ENCODE data around the gene TAF4B.
A peak's percentile ranks its signal among the peaks of the same experiment; 100 is the strongest.
"Not testable (repeated sequence)": the region's sequence is repeated elsewhere in the genome, so short reads cannot be mapped to it uniquely, and the experiment has no call there.

The TAF4B gene

GRCh38 chr18:26226229-26227050, at the start of gene TAF4B:
Gene TAF4B (plus strand): TSS chr18:26226445. CDS start chr18:26226934, 489 bp downstream.
- DNase-seq (ENCODE audit: low read depth in 2 of 2), result peak; percentile 88 to 90

GRCh38 chr18:26181343-26181826, 44.9 kb upstream of the TAF4B start:
- DNase-seq (ENCODE audit: low read depth in 2 of 2), result no peak

- no peak for DNase-seq (ENCODE audit: low read depth in 2 of 2)
Measured at GRCh38 chr18:26183395-26184112, 42.7 kb upstream of the TAF4B start.

GRCh38 chr18:26185267-26185666, 41.0 kb upstream of the TAF4B start:
- DNase-seq (ENCODE audit: low read depth in 2 of 2), result no peak

- peak; percentile 9 to 13 for DNase-seq (ENCODE audit: low read depth in 2 of 2)
Measured at GRCh38 chr18:26190506-26190905, 35.7 kb upstream of the TAF4B start.

- DNase-seq (ENCODE audit: low read depth in 2 of 2), result no peak
Measured at GRCh38 chr18:26192233-26192632, 34.0 kb upstream of the TAF4B start.

- no peak for DNase-seq (ENCODE audit: low read depth in 2 of 2)
Measured at GRCh38 chr18:26196605-26197004, 29.6 kb upstream of the TAF4B start.

GRCh38 chr18:26202001-26202400, 24.2 kb upstream of the TAF4B start:
- DNase-seq (ENCODE audit: low read depth in 2 of 2), result not testable (repeated sequence)

- no peak for DNase-seq (ENCODE audit: low read depth in 2 of 2)
Measured at GRCh38 chr18:26205318-26205717, 20.9 kb upstream of the TAF4B start.

- no peak for DNase-seq (ENCODE audit: low read depth in 2 of 2)
Measured at GRCh38 chr18:26206488-26206887, 19.8 kb upstream of the TAF4B start.

GRCh38 chr18:26207937-26208336, 18.3 kb upstream of the TAF4B start:
- DNase-seq (ENCODE audit: low read depth in 2 of 2), result no peak

- DNase-seq (ENCODE audit: low read depth in 2 of 2), result no peak
Measured at GRCh38 chr18:26208977-26209376, 17.3 kb upstream of the TAF4B start.

GRCh38 chr18:26210147-26210546, 16.1 kb upstream of the TAF4B start:
- no peak for DNase-seq (ENCODE audit: low read depth in 2 of 2)

GRCh38 chr18:26215247-26215970, 10.8 kb upstream of the TAF4B start:
- DNase-seq (ENCODE audit: low read depth in 2 of 2), result no peak

GRCh38 chr18:26225022-26225693, 1.1 kb upstream of the TAF4B start:
- no peak for DNase-seq (ENCODE audit: low read depth in 2 of 2)

- no peak for DNase-seq (ENCODE audit: low read depth in 2 of 2)
Measured at GRCh38 chr18:26225915-26226228, 373 bp upstream of the TAF4B start.

- no peak for DNase-seq (ENCODE audit: low read depth in 2 of 2)
Measured at GRCh38 chr18:26227051-26227670, 916 bp downstream of the TAF4B start.

- no peak for DNase-seq (ENCODE audit: low read depth in 2 of 2)
Measured at GRCh38 chr18:26228562-26229260, 2.5 kb downstream of the TAF4B start.

GRCh38 chr18:26230497-26230896, 4.3 kb downstream of the TAF4B start:
- no peak for DNase-seq (ENCODE audit: low read depth in 2 of 2)

GRCh38 chr18:26233208-26233607, 7.0 kb downstream of the TAF4B start:
- DNase-seq (ENCODE audit: low read depth in 2 of 2), result no peak

GRCh38 chr18:26237363-26237762, 11.1 kb downstream of the TAF4B start:
- not testable (repeated sequence) for DNase-seq (ENCODE audit: low read depth in 2 of 2)
